HEK293 (cell line): ENCODE data around the gene TFAP2E.

Experiments used
- CTCF ChIA-PET: fragments of 350-600 bp; formaldehyde crosslinking; extraction: SDS; loops from one replicate; lab custom pipeline; 2021; ENCODE audit warnings: antibody characterized with exemption; lab: Yijun Ruan, JAX
- POLR2A ChIA-PET: fragments of 300-600 bp; formaldehyde crosslinking; extraction: SDS; loops from one replicate; lab custom pipeline; 2020; ENCODE audit warnings: antibody characterized with exemption, inconsistent platforms; lab: Yijun Ruan, JAX
- H3K27ac ChIP-seq: fragments of 200-500 bp; sonication (Bioruptor generic); 2 replicates; pipeline ENCODE4 v1.5.1; 2014; ENCODE audit warnings: low read depth, low read length, control low read depth, inconsistent platforms; ENCODE audit errors: extremely low read depth
- H3K36me3 ChIP-seq, 2 experiments: fragments of 200-500 bp in 1 of 2; sonication (Bioruptor generic) in 1 of 2; 1 replicate in 1 of 2; 2 replicates in 1 of 2; pipeline ENCODE4 v1.5.1; 2014 to 2017; ENCODE audit warnings: inconsistent platforms in 2 of 2, low read length in 2 of 2; ENCODE audit not compliant: control insufficient read depth in 2 of 2, insufficient read depth in 1 of 2
- H3K4me1 ChIP-seq: fragments of 200-500 bp; sonication (Bioruptor generic); 2 replicates; pipeline ENCODE4 v1.5.1; 2014; ENCODE audit warnings: mild to moderate bottlenecking, low read length, inconsistent platforms; ENCODE audit not compliant: control insufficient read depth, insufficient read depth
- H3K4me3 ChIP-seq: 2 replicates; pipeline ENCODE4 v1.5.1; 2011; ENCODE audit warnings: low read depth, mild to moderate bottlenecking, control low read depth, low read length, moderate library complexity
- H3K9me3 ChIP-seq: fragments of 200-500 bp; sonication (Bioruptor generic); 2 replicates; pipeline ENCODE4 v1.5.1; 2014; ENCODE audit warnings: low read depth, low read length, inconsistent platforms; ENCODE audit not compliant: control insufficient read depth, insufficient read depth
- GLI4 ChIP-seq: fragments of 450-650 bp; formaldehyde crosslinking; IDR thresholded peaks from 2 replicates; pipeline ENCODE4 v1.5.1; 2016; ENCODE audit warnings: missing biosample characterization, missing genetic modification characterization
- GLIS1 ChIP-seq: fragments of 450-650 bp; formaldehyde crosslinking; IDR thresholded peaks from 2 replicates; pipeline ENCODE4 v1.5.1; 2016; ENCODE audit warnings: missing biosample characterization, missing genetic modification characterization
- GLIS2 ChIP-seq: fragments of 450-650 bp; formaldehyde crosslinking; IDR thresholded peaks from 2 replicates; pipeline ENCODE4 v1.5.1; 2016; ENCODE audit warnings: missing biosample characterization, missing genetic modification characterization
- SP3 ChIP-seq: fragments of 450-650 bp; formaldehyde crosslinking; IDR thresholded peaks from 2 replicates; pipeline ENCODE4 v1.5.1; 2016; ENCODE audit warnings: missing biosample characterization, missing genetic modification characterization
- ZFP69B ChIP-seq: fragments of 450-650 bp; formaldehyde crosslinking; IDR thresholded peaks from 2 replicates; pipeline ENCODE4 v1.5.1; 2016; ENCODE audit warnings: missing biosample characterization, missing genetic modification characterization
- ZNF10 ChIP-seq: fragments of 450-650 bp; formaldehyde crosslinking; IDR thresholded peaks from 2 replicates; pipeline ENCODE4 v1.5.1; 2017; ENCODE audit warnings: missing biosample characterization, missing genetic modification characterization
- ZNF114 ChIP-seq: fragments of 450-650 bp; formaldehyde crosslinking; IDR thresholded peaks from 2 replicates; pipeline ENCODE4 v1.5.0; 2017; ENCODE audit warnings: missing biosample characterization, missing genetic modification characterization
- ZNF16 ChIP-seq: fragments of 450-650 bp; formaldehyde crosslinking; IDR thresholded peaks from 2 replicates; pipeline ENCODE4 v1.5.1; 2016; ENCODE audit warnings: low read depth, missing biosample characterization, missing genetic modification characterization
- ZNF221 ChIP-seq: fragments of 450-650 bp; formaldehyde crosslinking; IDR thresholded peaks from 2 replicates; pipeline ENCODE4 v1.5.1; 2017; ENCODE audit warnings: missing biosample characterization, missing genetic modification characterization, borderline replicate concordance
- ZNF266 ChIP-seq: fragments of 450-650 bp; formaldehyde crosslinking; IDR thresholded peaks from 2 replicates; pipeline ENCODE4 v1.5.1; 2016; ENCODE audit warnings: missing biosample characterization, missing genetic modification characterization, low read depth
- ZNF324 ChIP-seq: fragments of 450-650 bp; formaldehyde crosslinking; IDR thresholded peaks from 2 replicates; pipeline ENCODE4 v1.5.1; 2016; ENCODE audit warnings: missing biosample characterization, missing genetic modification characterization
- ZNF391 ChIP-seq: fragments of 450-650 bp; formaldehyde crosslinking; IDR thresholded peaks from 2 replicates; pipeline ENCODE4 v1.5.1; 2016; ENCODE audit warnings: low read depth, missing biosample characterization, missing genetic modification characterization, borderline replicate concordance
- ZNF501 ChIP-seq: fragments of 450-650 bp; formaldehyde crosslinking; IDR thresholded peaks from 2 replicates; pipeline ENCODE4 v1.5.1; 2016; ENCODE audit warnings: missing biosample characterization, missing genetic modification characterization
- ZNF529 ChIP-seq: fragments of 450-650 bp; formaldehyde crosslinking; IDR thresholded peaks from 2 replicates; pipeline ENCODE4 v1.5.1; 2017; ENCODE audit warnings: missing genetic modification characterization, missing biosample characterization; ENCODE audit not compliant: insufficient replicate concordance
- ZNF548 ChIP-seq: fragments of 450-650 bp; formaldehyde crosslinking; IDR thresholded peaks from 2 replicates; pipeline ENCODE4 v1.5.1; 2016; ENCODE audit warnings: missing biosample characterization, missing genetic modification characterization
- ZNF585B ChIP-seq: fragments of 450-650 bp; formaldehyde crosslinking; IDR thresholded peaks from 2 replicates; pipeline ENCODE4 v1.5.1; 2016; ENCODE audit warnings: missing biosample characterization, missing genetic modification characterization
- ZNF610 ChIP-seq: fragments of 450-650 bp; formaldehyde crosslinking; IDR thresholded peaks from 2 replicates; pipeline ENCODE4 v1.5.1; 2016; ENCODE audit warnings: missing biosample characterization, missing genetic modification characterization, borderline replicate concordance
- ZNF658 ChIP-seq: fragments of 450-650 bp; formaldehyde crosslinking; IDR thresholded peaks from 2 replicates; pipeline ENCODE4; 2016; ENCODE audit warnings: missing biosample characterization, missing genetic modification characterization
- ZNF830 ChIP-seq: fragments of 450-650 bp; IDR thresholded peaks from 2 replicates; pipeline ENCODE4 v1.5.0; 2018; ENCODE audit warnings: missing biosample characterization, missing genetic modification characterization, low read depth, mild to moderate bottlenecking, moderate library complexity
- ZSCAN16 ChIP-seq: fragments of 450-650 bp; formaldehyde crosslinking; IDR thresholded peaks from 2 replicates; pipeline ENCODE4 v1.5.1; 2016; ENCODE audit warnings: missing biosample characterization, missing genetic modification characterization
- ZSCAN23 ChIP-seq: fragments of 450-650 bp; formaldehyde crosslinking; IDR thresholded peaks from 2 replicates; pipeline ENCODE4 v1.5.1; 2016; ENCODE audit warnings: missing biosample characterization, missing genetic modification characterization
- ZSCAN30 ChIP-seq: fragments of 450-650 bp; IDR thresholded peaks from 2 replicates; pipeline ENCODE4 v1.5.1; 2018; ENCODE audit warnings: missing biosample characterization, mild to moderate bottlenecking, missing genetic modification characterization, moderate library complexity
- TF ChIP-seq, protein P1 (sequence below): fragments of 450-650 bp; formaldehyde crosslinking; IDR thresholded peaks from 2 replicates; pipeline ENCODE4 v1.5.1; 2017; ENCODE audit warnings: missing biosample characterization, missing genetic modification characterization
- TF ChIP-seq, protein P2 (sequence below): fragments of 450-650 bp; formaldehyde crosslinking; IDR thresholded peaks from 2 replicates; pipeline ENCODE4 v1.5.1; 2016; ENCODE audit warnings: missing biosample characterization, missing genetic modification characterization
- TF ChIP-seq, protein P3 (sequence below): fragments of 450-650 bp; formaldehyde crosslinking; IDR thresholded peaks from 2 replicates; pipeline ENCODE4 v1.5.1; 2016; ENCODE audit warnings: missing biosample characterization, missing genetic modification characterization
- TF ChIP-seq, protein P4 (sequence below): fragments of 450-650 bp; formaldehyde crosslinking; IDR thresholded peaks from 2 replicates; pipeline ENCODE4 v1.5.1; 2016; ENCODE audit warnings: missing biosample characterization, missing genetic modification characterization
- TF ChIP-seq, protein P5 (sequence below): fragments of 450-650 bp; formaldehyde crosslinking; IDR thresholded peaks from 2 replicates; pipeline ENCODE4 v1.5.1; 2016; ENCODE audit warnings: missing biosample characterization, missing genetic modification characterization, low read depth

The TFAP2E gene

DNA sequence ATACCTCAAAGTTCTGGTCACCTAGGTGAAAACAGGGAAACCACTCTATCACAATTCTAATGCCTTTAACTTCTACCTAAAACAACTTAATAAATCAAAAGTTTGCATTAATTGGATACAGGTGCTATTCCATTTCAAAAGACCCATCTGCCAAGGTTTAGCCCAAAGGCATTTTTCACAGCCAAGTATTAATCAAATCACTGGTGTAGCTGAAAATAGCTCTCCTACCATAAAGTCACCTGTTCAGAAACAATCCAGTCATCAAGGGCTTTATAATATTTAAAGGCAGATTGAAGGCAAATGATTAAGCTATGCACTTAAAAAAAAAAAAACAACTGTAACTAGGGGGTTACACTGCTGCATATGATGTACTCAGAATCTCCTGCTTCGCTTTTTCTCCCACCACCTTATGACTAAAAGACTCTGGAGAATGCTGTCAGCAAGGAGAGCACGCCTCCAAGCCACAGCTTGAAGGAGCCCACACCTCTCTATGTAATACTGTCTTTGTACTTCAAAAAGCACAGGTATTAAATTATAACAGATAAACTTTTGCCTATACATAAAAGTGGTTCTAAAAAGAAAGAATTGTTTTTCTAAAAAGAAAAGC lies 36.5 kb upstream of the TFAP2E start:
- Histone ChIP-seq H3K9me3 (no peaks in the 10 kb centered on the region), H3K27ac (no peak overlapping the region), H3K4me3 (no peak overlapping the region), H3K4me1 (peaks cover 10% of the 10 kb centered on the region), H3K36me3 (peaks cover 0 to 23% of the 10 kb centered on the region in 2 experiments; a peak in 2 of 3 replicates)
- CTCF ChIA-PET, result interaction anchor here (0.6 to 3.3 kb wide), 9 partner anchors 9 to 86 kb away, joined by 3 to 12 read pairs (median 5); no protein-coding TSS in a partner anchor
- POLR2A ChIA-PET, result interaction anchor here (1.0 to 1.1 kb wide), 2 partner anchors 21 to 22 kb away, joined by 3 read pairs; partner anchors contain the start of genes KIAA0319L and NCDN
- no peak for TF ChIP-seq ZNF830 (tag by site-specific recombination)
- TF ChIP-seq ZNF548 (tag by site-specific recombination), result no peak
- no peak for TF ChIP-seq ZNF266 (tag by site-specific recombination)
- TF ChIP-seq ZSCAN23 (tag by site-specific recombination), result no peak
- no peak for TF ChIP-seq ZNF610 (tag by site-specific recombination)
- TF ChIP-seq, protein P1, sequence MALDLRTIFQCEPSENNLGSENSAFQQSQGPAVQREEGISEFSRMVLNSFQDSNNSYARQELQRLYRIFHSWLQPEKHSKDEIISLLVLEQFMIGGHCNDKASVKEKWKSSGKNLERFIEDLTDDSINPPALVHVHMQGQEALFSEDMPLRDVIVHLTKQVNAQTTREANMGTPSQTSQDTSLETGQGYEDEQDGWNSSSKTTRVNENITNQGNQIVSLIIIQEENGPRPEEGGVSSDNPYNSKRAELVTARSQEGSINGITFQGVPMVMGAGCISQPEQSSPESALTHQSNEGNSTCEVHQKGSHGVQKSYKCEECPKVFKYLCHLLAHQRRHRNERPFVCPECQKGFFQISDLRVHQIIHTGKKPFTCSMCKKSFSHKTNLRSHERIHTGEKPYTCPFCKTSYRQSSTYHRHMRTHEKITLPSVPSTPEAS (tag by site-specific recombination), result no peak
- TF ChIP-seq GLI4 (tag by site-specific recombination), result no peak
- TF ChIP-seq, protein P2, sequence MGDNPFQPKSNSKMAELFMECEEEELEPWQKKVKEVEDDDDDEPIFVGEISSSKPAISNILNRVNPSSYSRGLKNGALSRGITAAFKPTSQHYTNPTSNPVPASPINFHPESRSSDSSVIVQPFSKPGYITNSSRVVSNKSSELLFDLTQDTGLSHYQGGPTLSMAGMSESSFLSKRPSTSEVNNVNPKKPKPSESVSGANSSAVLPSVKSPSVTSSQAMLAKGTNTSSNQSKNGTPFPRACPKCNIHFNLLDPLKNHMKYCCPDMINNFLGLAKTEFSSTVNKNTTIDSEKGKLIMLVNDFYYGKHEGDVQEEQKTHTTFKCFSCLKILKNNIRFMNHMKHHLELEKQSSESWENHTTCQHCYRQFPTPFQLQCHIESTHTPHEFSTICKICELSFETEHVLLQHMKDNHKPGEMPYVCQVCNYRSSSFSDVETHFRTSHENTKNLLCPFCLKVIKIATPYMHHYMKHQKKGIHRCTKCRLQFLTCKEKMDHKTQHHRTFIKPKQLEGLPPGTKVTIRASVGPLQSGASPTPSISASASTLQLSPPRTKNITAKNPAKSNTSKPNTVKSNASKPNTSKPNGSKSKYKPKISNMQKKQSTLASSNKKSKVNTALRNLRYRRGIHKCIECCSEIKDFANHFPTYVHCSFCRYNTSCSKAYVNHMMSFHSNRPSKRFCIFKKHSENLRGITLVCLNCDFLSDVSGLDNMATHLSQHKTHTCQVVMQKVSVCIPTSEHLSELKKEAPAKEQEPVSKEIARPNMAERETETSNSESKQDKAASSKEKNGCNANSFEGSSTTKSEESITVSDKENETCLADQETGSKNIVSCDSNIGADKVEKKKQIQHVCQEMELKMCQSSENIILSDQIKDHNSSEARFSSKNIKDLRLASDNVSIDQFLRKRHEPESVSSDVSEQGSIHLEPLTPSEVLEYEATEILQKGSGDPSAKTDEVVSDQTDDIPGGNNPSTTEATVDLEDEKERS (tag by site-specific recombination), result no peak
- TF ChIP-seq, protein P3, sequence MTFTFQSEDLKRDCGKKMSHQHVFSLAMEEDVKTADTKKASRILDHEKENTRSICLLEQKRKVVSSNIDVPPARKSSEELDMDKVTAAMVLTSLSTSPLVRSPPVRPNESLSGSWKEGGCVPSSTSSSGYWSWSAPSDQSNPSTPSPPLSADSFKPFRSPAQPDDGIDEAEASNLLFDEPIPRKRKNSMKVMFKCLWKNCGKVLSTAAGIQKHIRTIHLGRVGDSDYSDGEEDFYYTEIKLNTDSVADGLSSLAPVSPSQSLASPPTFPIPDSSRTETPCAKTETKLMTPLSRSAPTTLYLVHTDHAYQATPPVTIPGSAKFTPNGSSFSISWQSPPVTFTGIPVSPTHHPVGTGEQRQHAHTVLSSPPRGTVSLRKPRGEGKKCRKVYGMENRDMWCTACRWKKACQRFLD (tag by site-specific recombination), result no peak
- TF ChIP-seq, protein P4, sequence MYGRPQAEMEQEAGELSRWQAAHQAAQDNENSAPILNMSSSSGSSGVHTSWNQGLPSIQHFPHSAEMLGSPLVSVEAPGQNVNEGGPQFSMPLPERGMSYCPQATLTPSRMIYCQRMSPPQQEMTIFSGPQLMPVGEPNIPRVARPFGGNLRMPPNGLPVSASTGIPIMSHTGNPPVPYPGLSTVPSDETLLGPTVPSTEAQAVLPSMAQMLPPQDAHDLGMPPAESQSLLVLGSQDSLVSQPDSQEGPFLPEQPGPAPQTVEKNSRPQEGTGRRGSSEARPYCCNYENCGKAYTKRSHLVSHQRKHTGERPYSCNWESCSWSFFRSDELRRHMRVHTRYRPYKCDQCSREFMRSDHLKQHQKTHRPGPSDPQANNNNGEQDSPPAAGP, result no peak
- no peak for TF ChIP-seq ZNF324
- no peak for TF ChIP-seq ZNF221 (tag by site-specific recombination)

DNA sequence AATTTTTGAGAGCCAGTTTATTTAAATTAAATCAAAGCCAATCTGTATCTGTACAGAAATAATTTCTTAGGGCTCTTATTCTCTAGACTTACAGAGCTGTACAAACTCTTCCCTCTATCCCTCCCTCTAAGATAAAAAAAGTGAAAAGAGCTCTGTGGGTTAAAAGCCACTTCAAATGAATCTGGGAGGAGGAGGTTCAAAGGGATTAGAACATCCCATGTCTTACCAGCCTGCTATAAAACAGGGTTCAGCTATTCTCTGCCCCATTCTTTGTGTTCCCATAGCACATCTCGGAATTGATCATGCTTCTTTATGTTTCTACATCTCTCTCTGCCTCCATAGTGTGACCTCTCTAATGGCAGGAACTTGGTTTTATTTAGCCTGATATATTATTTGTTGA lies 35.3 kb upstream of the TFAP2E start:
- Histone ChIP-seq H3K36me3 (peaks cover 0 to 26% of the 10 kb centered on the region in 2 experiments; a peak in 2 of 3 replicates), H3K4me3 (no peak overlapping the region), H3K27ac (no peak overlapping the region), H3K4me1 (peaks cover 10% of the 10 kb centered on the region), H3K9me3 (no peaks in the 10 kb centered on the region)
- CTCF ChIA-PET, result interaction anchor here (0.8 to 1.5 kb wide), 2 partner anchors 17 to 88 kb away, joined by 7 to 8 read pairs; no protein-coding TSS in a partner anchor
- POLR2A ChIA-PET, result interaction anchor here (0.6 kb wide), 1 partner anchor 393 kb away, joined by 3 read pairs; no protein-coding TSS in a partner anchor
- TF ChIP-seq ZNF16 (tag by site-specific recombination) (no peak), SP3 (tag by site-specific recombination) (no peak), ZNF501 (tag by site-specific recombination) (no peak), ZNF658 (no peak), ZSCAN16 (tag by site-specific recombination) (no peak), ZFP69B (no peak), ZNF10 (tag by site-specific recombination) (no peak), ZSCAN30 (tag by site-specific recombination) (no peak), GLIS1 (no peak), ZNF114 (tag by site-specific recombination) (no peak), GLIS2 (tag by site-specific recombination) (no peak), ZNF391 (no peak), ZNF585B (tag by site-specific recombination) (no peak), ZNF529 (tag by site-specific recombination) (no peak)
- TF ChIP-seq, protein P5, sequence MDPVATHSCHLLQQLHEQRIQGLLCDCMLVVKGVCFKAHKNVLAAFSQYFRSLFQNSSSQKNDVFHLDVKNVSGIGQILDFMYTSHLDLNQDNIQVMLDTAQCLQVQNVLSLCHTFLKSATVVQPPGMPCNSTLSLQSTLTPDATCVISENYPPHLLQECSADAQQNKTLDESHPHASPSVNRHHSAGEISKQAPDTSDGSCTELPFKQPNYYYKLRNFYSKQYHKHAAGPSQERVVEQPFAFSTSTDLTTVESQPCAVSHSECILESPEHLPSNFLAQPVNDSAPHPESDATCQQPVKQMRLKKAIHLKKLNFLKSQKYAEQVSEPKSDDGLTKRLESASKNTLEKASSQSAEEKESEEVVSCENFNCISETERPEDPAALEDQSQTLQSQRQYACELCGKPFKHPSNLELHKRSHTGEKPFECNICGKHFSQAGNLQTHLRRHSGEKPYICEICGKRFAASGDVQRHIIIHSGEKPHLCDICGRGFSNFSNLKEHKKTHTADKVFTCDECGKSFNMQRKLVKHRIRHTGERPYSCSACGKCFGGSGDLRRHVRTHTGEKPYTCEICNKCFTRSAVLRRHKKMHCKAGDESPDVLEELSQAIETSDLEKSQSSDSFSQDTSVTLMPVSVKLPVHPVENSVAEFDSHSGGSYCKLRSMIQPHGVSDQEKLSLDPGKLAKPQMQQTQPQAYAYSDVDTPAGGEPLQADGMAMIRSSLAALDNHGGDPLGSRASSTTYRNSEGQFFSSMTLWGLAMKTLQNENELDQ (tag by site-specific recombination), result no peak
